Activated gamma-delta T cell (primary cell): ENCODE results near the gene MTA1.

Experiments
- DNase-seq: peaks from one replicate; lab custom pipeline; 2025; lab: John Stamatoyannopoulos, UW

MTA1 gene

DNA sequence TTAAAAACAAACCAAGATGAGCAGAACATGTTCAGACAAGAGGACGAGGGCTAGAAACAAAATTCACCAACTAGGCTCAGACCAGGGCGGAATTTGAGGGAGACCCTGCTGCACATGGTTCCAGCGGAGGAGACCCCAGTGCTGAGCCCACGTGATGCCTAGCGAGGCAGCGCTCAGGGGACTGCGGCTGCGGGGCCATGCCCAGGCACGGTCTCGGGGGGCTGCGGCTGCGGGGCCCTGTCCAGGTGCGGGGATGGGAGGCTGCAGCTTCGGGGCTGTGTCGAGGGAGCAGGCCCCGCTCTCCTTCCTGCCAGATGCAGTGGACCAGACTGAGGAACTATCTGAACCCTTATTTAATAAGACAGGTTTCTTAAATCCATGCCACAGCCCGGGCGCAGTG, 42.3 kb downstream of the MTA1 start:
- DNase-seq = no peak

DNA sequence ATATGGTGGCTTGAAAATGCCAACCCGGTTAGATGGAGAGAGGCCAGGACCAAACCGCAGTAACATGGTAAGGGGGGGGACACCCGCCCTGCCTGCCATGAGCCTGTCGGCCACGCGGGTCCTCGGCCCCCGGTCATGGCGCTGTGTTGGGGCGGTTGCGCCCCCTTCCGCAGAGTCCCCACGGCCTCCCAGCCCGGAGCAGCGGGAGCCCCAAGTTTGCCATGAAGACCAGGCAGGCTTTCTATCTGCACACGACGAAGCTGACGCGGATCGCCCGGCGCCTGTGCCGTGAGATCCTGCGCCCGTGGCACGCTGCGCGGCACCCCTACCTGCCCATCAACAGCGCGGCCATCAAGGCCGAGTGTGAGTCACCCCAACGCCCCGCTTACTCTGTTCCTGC, 44.9 kb downstream of the MTA1 start:
- DNase-seq = no peak

DNA sequence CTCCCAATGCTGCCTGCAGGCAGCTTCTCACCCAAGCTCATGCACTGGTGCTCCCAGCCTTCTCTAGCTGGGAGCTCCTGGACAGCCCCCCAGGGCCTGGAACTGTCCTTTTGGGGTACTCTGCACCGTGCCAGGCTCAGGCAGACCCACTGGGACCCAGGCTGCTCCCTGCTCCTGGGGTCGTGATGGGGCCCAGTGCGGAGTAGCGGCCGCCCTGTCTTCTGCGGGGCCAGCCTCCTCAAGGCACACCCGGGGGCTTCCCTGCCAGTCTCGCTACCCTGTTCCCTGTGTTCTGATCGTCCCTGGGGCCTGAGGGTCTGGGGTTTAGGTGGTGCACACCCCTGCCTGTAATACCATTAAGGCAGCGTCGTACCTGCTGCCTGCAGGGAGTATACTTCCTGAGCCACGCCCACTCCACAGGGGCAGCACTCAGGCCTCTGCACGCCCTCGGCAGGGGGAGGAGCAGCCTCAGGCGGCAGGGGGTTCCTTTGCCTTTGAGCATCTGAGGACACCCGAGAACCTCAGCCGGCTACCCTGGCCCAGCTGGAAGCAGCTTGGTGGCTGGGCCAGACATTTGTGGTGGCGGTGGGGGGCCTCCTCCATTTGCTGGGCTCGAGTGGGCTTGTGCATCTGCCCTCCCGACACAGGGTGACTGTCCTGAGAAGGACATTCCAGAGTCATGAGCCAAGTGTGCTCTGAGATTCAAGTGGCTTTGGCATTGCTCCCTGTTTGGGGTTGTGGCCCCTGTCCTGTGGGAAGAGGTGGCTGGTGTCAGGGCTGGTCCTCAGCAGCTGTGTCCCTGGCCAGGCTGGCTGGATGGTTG, 45.8 kb downstream of the MTA1 start:
- no peak for DNase-seq

DNA sequence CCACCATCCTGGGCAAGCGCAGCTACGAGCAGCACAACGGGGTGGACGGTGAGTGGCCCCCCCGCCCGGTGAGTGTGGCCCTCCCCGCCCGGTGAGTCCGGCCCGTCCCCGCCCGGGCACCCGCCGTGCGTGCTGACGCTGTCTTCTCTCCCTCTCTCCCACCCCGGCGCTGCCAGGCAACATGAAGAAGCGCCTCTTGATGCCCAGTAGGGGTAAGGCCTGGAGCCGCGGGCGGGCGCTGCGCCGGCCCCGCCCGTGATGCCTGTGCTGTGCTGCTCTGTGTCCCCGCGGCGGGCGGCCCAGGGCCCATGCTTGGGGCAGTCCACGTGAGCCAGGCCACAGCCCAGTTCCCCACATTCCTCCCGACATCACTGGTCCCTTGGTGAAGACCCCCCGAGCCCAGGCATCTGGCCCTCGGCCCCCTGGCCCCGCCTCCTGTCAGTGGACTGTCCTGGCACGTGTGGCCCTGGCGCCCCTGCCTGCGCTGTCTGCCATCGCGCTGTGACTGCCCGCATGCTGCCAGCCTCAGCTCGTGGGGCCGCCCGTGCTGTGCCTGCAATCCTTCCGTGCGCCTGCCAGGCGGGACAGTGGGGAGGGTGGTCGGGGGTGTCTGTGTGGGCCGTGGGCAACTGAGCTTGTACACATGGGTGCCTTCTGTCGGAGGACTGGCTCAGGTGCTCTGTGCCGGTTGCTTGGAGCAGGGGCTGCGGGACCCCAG, 47.1 kb downstream of the MTA1 start:
- no peak for DNase-seq

DNA sequence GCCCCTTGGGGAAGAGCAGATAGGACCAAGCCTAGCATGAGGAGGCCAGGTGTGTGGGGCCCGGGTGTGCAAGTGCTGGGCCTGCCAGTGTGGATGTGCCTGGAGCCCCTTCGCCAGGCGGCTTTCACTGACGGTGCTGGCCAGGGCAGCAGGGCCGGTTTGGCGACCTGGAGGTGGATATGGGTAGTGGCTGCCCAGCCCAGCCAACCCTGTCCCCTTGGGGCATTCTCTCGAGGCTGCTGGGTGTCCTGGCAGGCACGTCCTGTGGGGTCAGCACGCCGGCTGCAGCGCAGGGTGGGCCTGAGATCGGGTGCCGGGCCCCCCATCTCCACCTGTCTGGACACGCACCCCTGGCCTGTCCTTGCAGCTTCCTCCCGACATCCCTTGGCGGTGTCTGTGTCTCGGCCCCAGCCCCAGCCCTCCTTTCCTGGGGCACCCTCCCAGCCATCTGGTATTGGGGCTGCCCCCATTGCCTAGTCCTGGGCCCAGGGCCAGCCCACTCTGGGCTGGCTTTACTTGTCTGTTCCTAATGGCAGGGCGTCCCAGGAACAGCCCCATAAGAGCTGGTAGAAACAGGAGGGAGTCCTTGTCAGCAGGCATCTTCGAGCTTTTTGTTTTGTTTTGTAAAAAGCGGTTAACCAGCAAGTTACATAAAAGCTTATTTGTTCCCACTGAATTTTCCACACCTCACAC, 47.8 kb downstream of the MTA1 start:
- no peak for DNase-seq

DNA sequence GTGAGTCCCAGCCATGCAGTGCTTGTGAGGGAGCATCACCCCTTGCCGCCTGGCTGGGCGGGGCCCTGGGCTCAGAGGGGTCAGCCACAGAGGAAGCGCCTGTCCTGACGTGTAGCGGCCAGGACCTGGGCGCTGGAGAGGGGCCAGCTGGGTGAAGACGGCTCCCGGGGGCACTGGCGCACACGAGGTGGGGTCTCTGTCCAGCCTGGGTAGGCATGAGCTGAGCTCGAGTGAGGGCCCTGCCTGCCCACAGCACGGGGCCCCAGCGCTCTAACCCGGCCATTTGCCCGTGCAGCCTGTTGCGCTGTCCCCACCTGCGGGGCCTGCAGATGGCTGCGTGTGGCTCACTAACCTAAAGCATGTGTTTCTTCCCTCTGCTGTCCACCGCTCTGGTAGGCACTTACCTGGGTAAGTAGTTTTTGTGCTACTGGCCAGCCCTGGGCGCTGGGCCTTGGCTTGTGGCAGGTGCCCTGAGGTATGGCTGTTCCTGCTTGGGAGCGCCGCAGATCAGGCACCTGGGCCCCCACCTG, 48.4 kb downstream of the MTA1 start:
- no peak for DNase-seq

DNA sequence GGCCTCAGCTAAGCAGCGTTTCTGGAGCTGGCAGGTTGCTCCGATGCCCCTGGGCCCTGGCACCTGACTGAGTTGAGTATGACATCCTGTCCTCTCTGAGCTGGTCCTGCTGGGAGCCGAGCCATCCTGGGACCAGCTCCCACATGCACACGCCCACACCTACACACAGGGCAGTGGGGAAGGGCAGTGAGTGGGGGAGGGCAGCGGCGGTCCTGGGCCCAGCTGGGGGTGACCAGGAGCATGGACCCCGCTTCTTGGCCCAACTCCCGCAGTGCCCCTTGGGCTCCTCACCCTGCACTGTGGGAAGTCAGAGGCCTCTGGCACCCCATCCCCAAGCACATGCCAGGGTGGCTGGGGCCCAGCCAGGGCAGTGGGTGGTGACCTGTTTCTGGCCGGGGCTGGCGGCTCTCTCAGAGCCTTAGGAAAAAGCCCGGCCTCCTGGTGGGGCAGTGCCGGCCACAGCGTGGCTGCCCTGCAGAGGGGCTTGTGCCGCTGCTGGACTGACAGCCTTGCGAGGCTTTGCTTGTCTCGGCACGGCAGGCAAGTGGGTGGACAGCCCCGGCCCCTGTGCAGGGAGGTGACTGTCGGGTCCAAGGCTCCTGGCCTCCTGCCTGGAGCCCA, 49.1 kb downstream of the MTA1 start:
- no peak for DNase-seq

DNA sequence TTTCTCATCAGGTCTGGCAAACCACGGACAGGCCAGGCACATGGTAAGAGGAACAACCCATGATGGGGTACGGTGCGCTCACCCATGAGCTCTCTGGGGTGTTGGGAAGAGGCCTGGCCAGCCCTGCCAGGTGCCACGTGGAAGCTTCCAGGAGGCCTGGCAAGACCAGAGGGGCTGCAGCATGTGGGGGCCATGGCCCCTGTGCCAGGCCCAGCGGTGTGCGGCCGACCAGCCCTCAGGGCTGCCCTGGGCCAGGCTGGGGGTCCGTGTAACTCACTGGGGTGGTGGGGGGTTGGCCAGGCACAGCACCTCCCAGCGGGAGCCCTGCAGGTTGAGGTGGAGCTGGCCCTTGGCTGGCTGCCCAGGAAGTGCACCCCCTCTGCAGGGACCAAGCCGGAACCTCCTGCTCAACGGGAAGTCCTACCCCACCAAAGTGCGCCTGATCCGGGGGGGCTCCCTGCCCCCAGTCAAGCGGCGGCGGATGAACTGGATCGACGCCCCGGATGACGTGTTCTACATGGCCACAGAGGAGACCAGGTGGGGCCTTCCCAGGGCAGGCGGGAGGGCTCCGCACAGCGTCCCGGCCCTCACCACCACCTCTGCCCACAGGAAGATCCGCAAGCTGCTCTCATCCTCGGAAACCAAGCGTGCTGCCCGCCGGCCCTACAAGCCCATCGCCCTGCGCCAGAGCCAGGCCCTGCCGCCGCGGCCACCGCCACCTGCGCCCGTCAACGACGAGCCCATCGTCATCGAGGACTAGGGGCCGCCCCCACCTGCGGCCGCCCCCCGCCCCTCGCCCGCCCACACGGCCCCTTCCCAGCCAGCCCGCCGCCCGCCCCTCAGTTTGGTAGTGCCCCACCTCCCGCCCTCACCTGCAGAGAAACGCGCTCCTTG, 50.1 kb downstream of the MTA1 start:
- no peak for DNase-seq

DNA sequence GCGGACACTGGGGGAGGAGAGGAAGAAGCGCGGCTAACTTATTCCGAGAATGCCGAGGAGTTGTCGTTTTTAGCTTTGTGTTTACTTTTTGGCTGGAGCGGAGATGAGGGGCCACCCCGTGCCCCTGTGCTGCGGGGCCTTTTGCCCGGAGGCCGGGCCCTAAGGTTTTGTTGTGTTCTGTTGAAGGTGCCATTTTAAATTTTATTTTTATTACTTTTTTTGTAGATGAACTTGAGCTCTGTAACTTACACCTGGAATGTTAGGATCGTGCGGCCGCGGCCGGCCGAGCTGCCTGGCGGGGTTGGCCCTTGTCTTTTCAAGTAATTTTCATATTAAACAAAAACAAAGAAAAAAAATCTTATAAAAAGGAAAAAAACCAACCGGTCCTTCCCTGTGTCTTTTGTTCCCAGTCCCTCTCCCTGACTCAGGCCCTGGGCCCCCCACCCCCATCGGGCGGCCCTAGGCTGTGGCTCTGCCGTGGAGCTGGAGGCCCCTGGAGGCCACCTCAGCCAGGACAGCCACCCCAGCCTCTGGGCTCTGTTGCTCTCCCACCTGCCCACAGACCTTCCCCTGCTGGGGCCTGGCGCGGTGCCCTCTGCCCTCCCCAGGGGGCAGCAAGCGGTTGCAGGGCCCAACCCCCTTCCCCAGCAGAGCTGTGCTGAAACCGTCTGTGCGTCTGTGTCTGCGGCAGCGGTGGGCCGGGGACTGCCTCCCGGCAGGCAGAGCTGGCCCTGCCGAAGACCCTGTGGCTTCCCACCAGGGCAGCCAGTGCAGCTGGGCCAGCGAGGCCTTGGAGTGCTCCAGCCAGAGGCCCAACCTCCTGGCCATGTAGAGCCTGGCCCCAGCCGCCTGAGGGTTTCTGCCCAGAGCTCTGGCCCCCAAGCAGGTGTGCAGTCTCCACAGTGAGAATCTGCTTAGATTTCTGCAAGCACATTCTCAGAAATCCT, 51.0 kb downstream of the MTA1 start:
- DNase-seq = no peak

DNA sequence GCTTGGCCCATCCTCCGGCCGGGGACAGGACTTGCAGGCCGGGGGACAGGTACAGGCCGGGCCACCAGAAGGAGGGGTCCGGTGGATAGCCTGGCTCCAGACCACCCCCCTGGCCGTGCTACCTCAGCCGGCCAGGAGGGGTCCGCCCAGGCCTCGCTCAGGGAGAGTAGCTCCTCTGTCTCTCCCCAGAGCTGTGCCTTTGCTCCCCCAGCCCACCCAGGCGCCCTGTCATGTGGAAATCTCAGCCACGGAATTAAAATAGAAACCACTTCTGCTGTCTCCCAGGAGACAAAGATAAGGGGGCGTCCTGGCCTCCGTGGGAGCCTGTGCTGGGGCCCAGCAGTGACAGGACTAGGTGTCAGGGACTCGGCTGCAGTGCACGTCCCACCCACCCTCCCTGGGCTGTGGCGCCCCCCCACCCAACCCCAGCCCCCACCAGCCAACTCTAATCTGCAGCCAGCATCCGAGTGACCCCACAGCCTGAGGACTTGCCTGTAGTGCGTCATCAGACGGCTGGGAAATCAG, 51.7 kb downstream of the MTA1 start:
- DNase-seq = no peak

DNA sequence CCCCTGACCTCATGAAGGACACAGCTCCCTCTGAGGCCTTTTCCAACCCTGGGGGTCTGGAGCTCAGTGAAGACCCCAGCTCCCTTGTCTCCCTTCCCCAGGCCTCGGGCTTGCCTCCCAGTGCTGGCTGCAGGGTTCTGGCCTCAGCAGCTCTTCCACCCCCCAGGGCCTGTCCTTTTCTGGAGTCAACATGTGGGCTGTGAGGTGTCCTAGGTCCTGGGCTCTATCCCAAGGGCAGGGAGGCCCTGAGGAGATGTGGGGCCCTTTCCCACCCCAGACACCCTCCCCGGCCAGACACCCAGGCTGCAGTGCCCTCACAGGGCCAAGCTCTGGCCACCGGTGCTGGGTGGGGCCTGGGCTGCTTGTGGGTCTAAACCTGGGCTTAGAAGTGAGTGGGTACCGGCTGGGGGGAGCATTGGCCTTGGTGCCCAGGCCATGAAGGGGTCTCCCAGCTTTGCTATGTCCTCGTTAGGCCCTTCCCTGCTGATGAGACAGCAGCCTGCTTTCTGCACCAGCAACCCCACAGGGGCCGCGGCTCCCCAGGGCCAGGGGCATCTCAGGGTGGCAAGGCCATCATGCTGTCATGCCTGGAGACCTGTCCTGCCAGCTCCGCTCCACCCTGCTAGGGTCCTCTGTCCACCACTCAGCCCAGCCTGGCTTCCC, 52.3 kb downstream of the MTA1 start:
- no peak for DNase-seq

DNA sequence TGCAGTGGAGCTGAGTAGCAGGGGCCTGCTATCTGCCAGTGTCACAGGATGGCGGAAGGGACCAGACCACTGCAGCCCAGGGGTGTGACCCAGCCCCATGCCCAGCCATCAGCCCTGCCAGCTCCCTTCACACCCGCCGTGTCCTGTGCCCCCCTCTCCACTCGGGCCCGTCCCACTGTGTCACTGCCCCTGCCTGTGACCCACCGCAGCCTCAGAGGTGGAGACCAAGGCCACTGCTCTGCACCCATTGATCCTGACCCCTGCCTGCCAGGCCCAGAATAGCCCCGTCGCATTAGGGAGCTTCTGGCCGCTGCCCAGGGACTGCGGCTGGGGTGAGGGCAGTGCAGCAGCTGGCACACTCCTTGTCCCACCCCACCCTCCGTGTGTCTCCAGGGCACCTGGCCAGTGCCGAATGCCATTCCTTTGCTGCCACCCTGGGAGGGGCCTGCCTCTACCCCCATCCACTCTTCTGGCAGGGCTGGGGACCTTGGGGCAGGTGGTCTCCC, 52.9 kb downstream of the MTA1 start:
- no peak for DNase-seq

DNA sequence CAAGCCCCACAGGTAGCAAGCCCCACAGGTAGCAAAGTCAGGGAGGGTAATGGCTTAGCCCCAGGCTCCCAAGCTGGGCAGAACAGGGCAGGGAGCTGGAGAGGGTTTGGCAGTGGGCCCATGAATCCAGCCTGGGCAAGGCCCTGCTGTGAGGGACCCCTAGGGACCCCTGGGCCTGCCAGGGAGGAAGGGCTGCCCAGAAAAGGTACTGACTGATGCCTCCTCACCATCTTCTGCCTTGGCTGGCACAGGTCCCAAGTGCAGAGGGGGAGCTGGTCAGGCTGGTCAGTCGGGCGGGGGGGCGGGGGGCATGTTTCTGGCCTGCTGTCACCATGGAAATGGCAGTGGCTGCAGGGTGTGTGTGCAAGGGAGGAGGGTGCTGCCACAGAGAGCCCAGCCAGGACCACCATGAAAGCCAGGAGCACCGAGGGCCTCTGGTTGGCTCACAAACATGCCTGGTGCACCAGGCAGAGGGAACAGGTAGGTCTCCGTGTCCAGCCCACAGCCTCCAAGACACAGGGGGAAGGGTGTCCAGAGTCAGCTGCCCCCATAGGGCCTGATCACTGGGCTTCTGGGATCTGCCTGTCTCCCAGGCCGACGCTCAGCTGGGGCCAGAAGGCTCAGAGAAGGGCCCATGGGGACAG, 53.5 kb downstream of the MTA1 start:
- no peak for DNase-seq

DNA sequence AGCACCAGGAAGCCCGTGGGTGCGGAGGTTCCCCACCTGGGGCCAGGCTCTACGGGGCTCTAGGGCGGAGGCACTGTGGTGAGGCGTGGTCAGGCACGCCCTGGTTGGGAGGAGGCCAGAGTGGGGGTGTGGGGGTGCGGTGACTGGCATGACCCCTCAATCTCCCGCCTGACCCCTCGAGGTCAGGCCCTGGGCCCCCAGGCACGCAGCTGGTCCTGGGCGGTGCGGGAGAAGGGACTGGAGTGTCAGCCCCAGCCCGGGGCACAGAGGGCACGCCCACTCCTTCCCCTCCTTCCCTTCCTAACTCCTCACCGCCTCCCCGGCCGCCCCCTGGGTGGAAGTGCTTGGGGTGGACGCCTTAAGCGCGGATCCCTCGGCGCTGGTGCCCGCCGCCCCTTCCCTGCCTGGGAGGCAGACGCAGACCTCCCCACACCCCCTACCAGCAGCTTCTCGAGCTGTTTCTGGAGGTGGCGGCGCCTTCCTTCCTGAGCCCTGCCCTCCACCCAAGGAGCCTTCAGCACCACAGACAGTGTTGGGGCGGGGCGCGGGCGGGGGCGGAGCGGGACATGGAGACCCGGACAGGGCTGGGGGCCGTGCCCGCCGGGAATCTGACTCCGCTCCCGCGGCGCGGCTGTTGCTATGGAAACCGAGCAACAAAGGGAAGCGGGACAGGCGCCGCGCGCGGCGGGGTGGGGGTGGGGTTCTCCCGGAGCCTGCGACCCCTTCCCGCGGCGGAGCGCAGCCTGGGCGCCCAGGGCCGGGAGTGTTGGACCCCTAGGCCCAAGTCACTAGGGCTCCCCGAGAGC, 54.3 kb downstream of the MTA1 start:
- peak; percentile 67 for DNase-seq

DNA sequence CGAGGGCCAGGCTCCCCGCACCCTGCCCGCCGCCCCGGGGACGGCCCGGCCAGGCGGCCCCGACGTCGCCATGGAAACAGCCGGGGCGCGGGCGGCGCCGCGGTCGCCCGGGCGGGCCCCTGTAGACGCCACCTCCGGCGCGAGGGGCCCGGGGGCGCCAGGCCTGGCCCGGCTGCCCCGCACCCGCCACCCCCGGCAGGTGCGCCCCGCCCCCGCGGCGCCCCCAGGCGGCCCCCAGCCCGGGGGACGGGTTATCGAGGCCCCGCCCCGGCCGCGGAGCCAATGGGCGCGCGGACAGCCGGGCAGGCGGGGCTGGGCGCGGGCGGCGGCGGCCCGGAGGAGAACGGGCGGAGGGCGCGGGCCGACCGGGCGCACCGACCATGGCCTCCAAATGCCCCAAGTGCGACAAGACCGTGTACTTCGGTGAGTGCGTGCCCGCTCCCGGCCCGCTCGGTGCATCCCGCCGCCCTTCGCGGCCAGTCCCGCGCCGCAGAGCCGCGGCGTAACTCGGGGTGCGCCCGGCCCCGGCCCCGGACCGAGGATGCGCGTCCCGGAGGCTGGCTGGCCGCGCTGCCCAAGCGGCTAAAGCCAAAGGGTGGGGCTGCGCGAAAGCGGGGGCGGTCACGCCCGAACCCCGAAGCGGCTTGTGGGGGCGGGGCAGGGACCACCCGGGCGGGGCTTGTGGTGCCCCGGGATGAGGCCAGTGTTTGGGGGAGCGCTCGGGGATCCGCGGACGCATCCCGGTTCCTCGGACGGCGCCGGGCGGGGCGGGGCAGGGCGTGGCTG, 55.0 kb downstream of the MTA1 start, which contains the start of gene CRIP2:
Gene CRIP2 (plus strand): TSS at position 339 of the 786 bp plus-strand sequence. CDS start 42 bp downstream, at position 381.
- peak; percentile 56 for DNase-seq

DNA sequence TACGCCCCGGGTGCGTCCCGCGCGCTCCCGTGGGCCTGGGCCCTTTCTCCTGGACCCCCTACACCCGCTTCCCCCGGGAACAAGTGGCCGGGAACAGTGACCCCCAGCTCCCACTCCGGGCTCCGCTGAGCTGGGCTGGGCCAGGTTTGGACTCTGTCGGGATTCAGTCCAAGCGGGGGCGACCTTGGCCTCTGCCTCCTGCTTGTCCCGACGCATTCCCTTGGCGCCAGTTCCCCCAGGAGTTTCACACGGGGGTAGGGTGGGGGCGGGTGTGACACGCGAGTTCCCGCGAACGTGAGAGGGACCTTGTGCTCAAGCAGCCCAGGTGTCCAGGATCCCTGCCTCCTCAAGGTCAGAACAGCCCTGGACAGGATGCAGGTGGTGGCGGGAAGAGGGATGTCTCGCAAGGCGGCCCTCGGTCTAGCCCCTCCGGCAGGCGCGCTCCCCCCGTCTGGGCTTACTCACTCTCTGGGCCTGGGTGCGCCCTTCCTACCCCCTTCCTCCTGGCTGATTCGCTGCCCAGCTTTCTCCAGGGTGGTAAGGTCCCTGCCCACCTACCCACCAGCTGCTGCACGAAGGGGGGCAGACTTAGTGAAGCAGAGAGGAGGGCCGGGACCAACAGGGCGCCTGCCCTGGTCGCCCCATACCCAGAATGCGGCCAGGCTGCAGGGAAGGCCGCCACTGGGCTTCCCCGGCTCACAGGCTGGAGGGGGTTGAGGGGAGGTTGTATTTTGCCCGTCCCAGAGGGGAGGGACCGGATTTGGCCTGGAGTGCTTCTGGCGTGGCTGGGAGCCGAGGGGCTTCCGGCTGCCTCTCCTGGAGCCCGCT, 55.9 kb downstream of the MTA1 start:
- no peak for DNase-seq
